EH (cell line): ENCODE measurements around the gene SOD2.
"Not testable (repeated sequence)": the region's sequence is repeated elsewhere in the genome, so short reads cannot be mapped to it uniquely, and the experiment has no call there.

Experiments
- DNase-seq: peaks from one replicate; pipeline ENCODE4 v3.0.0-alpha.2; 2015; ENCODE audit warnings: low read depth

The SOD2 gene

DNA sequence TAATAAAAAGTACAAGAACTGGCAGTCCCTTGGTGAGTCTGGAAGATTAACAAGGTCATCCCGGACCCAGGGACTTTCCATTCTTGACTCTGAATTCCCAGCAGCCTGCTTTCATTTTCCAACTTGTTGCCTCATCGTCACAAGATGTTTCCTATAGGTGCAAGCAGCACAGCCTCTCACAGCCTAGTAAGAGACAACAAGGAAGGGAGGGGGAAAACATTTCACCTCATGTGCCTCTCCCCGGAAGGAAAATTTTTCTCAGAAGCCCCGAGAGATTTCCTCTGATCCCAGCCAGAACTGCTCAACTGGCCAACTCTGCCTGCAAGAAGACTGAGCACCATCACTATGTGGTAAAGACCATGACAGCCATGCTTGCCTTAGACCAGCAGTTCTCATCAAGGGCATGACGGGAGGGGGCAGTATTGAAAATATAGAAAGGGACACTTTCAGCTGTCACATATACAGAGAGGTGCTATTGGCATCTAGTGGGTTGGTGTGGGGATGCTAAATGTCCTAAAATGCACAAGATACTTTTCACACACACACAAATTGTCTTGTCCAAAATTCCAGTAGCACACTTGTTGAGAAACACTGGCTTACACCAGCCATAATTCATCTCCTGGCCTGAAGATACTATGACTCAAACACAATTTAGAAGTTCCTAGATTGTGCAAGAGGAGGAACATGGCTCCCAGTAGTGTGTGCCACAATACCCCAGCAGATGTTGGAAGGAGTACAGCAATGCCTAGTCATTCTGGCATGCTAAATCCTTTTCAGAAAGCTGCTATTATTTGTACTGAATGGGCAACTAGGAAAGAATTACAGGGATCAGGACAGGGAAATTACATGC lies 23.4 kb upstream of the SOD2 start:
- peak; percentile 96 for DNase-seq

- DNase-seq, result no peak
These were observed 22.6 kb upstream of the SOD2 start for GRCh38 chr6:159715605-159716004.

DNA sequence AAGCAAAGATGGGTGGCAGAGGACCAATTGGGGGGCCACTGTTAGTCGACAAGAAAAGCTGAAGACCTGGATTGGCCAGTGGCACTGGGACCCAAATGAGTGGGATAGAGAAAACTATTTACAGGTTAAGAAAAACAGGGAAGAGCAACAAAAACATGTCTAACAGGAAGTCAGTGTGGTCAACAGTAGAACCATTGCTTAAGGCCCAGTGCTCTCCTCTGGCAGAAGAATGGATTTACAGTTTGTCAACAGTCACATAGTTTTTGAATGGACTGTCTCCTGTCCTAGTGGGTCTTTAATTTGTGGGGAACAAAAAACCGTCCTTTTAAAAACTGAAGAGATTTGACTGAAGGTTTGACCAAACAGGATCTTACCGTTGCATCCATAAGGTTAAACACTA lies 22.1 kb upstream of the SOD2 start:
- DNase-seq, result no peak

DNA sequence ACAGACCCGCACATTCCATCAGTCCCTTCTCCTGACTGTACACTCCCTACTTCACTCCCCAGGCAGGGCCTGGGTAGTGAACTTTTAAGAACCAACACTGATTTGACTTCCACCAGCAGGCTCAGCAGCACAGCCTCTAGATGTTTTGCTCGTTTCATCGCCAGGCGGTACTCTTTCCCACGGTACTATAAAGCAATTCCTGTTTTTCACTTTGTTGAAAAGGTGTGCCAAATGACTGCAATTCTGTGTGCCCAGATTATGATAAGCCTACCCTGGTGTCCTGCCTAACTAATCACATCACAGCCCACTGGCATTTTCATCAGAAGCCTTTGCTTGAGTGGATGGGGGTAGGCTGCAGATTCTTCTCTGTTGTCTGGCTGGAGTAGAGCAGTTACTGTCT lies 21.4 kb upstream of the SOD2 start:
- DNase-seq, result no peak

DNA sequence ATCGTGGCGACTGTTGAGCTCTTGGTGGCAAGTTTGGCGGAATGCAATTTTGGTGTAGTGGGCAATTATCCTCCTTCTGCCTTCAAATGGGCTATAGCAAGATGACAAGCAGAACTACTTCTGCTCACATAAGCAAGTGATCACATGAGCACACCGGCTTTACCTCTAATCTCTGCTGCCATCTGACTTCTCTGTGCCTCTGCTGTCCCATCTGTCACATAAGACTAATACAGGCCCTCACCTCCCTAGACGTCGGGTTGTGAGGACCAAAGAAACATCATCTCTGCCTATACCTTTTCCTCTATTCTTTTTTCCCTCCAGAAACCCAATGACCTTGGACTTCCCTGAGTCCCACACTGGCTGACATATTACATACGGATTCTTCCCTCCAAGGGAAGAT lies 20.9 kb upstream of the SOD2 start:
- DNase-seq, result no peak

- not testable (repeated sequence) for DNase-seq
These were observed 19.3 kb upstream of the SOD2 start for GRCh38 chr6:159712389-159712788.

DNA sequence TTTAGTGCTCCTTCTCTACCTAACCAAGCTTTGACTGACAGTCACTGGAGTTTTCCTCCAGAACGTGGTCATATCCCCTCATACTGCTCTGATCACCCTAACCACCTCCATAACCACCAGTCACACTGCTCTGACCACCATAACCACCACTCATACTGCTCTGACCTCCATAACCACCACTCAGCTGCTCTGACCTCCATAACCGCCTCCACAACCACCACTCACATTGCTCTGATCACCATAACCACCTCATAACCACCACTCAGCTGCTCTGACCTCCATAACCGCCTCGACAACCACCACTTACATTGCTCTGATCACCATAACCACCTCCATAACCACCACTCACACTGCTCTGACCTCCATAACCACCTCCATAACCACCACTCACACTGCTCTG lies 17.6 kb upstream of the SOD2 start:
- DNase-seq, result not testable (repeated sequence)

DNA sequence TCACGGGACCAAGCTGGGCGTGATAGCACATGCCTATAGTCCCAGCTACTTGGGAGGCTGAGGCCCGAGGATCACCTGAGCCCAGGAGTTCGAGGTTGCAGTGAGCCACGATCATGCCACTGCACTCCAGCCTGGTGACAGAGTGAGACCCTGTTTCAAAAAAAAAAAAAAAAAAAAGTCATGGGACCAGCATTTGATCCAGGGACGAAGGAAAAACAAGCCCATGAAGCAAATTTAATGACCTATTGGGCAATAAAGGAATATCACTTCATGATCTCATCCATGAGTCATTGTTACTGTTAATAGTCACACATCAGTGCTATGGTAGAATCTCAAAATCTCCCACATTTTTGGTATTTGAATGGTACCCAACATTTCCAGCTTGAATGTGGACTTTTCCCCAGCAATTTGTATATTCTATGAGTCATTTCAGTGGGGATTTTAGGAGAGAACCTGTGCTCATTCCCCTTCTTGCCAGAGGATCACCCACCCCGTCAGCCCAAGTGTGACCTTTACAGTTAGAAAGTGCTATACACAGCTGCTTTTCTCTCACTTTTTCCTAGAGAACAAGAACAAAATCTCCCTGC lies 8.5 kb upstream of the SOD2 start:
- peak; percentile 95 for DNase-seq

DNA sequence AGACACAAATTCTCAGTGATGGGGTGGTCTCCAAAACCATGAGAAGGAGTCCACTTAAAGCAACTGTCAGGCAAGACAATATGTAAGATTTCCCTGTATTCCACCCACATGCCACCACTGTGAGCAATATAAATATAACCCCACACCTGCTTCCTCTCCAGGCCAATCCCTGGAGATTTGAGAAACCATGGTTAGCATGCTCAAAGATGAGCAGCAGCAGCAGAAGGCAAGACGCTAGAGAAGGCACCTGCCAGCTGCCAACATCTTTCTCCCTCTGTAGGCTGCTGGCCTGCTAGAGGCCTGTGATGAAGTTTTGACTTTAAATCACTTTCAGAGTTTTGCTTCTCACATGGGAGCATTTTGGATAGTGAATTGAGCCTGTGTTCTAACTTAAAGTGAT lies 7.9 kb upstream of the SOD2 start:
- DNase-seq, result peak; percentile 15

GRCh38 chr6:159695984-159696383 lies 2.9 kb upstream of the SOD2 start:
- DNase-seq, result peak; percentile 70

- DNase-seq, result no peak
These were observed 979 bp upstream of the SOD2 start for GRCh38 chr6:159693894-159694545.

DNA sequence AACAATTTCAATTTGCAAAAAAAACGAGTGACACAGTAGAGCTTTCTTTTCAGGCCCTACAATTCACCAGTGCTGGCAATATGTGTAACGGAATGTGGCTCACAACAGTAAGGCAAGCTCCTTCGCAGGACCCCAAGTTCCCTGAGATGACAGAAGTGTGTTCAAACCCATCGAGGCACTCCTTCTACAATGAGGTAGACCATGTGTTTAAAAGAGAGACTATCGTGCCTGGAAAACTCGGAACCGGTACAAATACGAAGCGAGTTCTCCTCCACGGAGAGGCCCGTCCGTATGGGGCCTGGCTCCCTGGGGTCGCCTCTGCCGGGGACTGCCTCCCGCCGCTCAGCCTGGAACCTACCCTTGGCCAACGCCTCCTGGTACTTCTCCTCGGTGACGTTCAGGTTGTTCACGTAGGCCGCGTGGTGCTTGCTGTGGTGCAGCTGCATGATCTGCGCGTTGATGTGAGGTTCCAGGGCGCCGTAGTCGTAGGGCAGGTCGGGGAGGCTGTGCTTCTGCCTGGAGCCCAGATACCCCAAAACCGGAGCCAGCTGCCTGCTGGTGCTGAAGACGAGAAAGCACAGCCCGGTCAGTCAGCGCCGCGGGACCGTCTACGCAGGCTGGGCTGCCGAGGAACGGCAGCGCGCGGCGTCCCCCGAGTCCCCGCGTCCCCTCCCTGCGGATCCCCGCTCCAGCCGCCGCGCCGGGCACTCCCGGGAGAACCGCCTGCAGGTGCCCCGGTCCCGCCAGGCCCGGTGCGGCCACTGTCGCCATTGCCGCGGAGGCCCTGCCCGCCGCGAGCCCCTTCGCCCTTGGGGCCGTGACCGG lies 526 bp downstream of the SOD2 start:
- DNase-seq, result peak; percentile 50

DNA sequence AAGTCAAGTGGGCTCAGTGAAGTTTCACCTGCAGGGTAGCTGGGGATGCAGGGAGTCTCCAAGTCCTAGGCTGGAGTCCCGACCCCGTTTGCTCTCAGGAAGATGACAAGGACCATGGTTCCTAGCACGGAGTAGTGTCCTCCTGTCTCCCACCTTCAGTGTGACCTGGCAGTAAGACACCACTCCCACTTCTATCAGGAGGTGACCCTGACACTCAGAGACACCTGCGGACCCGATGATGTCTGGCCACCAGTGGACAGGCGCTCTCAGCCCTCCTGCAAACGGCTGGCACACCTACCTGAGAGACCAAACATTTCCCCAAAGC lies 1.1 kb downstream of the SOD2 start:
- no peak for DNase-seq

DNA sequence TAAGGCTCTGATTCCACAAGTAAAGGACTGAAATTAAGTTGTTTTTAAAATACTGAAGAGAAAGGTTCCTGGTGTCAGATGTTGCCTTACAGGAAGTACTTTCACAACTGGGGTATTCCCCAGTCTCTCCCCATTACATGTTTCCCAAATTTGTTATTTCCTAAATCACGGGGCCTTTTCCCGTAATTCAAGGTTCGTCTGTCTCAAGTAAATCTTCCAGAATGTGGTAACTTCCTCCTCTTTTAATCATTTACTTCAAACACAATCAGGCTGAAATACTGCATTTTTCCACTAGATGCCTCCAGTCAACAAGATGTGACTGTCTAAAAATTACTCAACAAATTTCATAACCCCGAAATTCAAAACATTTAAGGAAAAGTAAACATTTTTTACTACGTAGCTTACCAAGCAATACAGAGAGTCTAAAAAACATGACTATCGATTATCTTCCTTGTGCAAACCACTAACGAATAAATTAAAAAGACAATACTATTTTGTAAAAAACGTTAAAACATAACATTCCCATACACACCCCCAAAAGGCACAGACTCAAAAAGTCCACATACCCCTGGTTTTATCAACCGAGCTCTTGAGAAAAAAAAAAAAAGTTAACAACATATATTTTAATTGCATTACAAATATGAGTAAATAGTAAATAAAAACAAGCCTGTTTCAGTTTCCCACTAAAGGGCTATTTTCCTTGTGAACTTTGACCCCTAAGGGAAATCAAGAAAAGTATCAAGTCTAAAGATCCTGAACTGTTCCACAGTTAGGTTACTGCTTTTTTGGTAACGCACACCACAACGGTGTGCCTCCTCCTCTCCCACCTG lies 1.7 kb downstream of the SOD2 start:
- DNase-seq, result peak; percentile 81

- not testable (repeated sequence) for DNase-seq
These were observed 2.9 kb downstream of the SOD2 start for GRCh38 chr6:159690135-159690534.

DNA sequence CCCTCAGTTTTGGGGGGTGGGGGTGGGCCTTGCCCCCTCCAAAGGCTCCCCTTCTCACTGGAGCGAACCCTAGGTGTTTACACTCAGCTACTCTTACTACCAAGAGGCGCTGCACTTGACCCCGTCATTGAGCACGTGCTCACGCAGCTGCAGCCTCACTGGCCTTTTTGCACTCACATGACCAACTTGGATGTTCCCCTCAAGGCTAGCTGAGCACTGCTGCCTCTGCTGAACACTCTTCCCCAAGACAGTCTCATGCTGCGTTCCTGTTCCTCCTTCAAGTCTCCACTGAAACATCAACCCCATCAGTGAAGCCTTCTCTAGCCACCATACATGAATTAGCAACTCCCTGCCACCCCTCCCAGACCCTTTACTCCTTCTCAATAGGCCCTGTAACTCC lies 4.0 kb downstream of the SOD2 start:
- no peak for DNase-seq

- no peak for DNase-seq
These were observed 4.7 kb downstream of the SOD2 start for GRCh38 chr6:159688266-159688905.

- no peak for DNase-seq
These were observed 5.7 kb downstream of the SOD2 start for GRCh38 chr6:159687341-159687740.

DNA sequence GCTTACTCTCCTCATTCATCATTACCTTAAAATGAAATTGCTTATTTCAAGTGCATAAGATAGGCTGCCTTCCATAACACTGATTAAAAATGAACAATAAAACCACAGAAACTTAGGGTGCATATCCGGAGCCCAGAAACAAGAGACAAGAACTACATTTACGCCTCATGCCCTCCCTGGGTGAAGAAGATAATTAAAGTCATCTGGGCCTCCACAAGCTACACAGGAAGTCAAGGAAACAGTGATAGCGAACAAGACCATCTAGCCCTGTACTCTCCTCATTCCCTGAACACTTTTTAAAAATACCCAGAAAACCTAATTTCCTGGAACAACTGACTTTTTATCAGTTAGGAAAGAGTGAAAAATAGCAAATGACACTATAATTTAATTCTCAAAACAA lies 6.3 kb downstream of the SOD2 start:
- DNase-seq, result no peak

DNA sequence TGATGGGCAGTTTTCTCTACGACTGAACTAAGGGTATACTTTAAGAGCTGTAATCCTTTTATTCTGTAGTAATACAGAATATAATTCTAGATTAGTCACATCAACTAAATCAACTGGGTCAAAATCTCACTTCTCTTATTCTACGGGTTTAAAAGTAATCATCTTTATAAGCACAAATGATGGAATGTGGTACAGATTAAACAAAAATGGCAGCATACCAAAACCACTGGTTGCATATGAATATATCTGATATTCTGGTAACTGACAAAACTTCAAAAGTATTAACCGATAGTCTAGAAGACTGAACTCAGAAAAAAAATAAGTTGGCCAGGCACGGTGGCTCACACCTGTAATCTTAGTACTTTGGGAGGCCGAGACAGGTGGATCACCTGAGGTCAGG lies 7.0 kb downstream of the SOD2 start:
- DNase-seq, result no peak

DNA sequence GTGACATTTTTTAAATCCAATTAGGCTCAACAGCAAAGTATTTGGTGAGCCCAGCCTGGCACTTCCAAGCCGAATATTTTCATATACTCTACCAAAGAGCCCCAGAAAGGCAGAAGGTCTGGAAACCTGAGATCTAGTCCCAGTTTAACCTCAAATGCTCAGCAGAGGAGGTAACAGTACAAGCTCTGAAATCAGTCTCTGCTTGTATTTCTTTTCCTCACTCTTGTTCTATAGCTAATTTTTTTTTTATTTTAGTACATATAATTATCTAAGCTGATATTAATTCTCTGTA lies 9.1 kb downstream of the SOD2 start:
- no peak for DNase-seq
